Endothelial cell of umbilical vein (primary cell): Measurements from ENCODE around the gene CCS. TPM values are rescaled to one million over a fixed set of nuclear protein-coding genes. Genes with fewer than 3 reads are reported as not detected.

ENCODE experiments used
- BruUV-seq: library from RNA; stranded (reverse); fragments of 400-500 nt; replicated peaks from 2 replicates; lab custom pipeline; 2021; lab: Mats Ljungman, UMichigan
- CTCF ChIA-PET: fragments of 300-600, 350-600 bp; sonication (Branson Sonifier 250); formaldehyde crosslinking; loops from one replicate; lab custom pipeline; 2021; ENCODE audit warnings: antibody characterized with exemption, inconsistent platforms; lab: Charles Lee
- POLR2A ChIA-PET: fragments of 300-600, 350-600 bp; sonication (Branson Sonifier 250); formaldehyde crosslinking; loops from one replicate; lab custom pipeline; 2021; ENCODE audit warnings: antibody characterized with exemption, inconsistent platforms; lab: Charles Lee
- DNase-seq: peaks from one replicate; pipeline ENCODE4 v3.0.0-alpha.2; 2011; ENCODE audit warnings: low read depth, low spot score
- FAIRE-seq: peaks from 2 replicates; lab custom pipeline; 2011; peaks lifted over from hg19 to GRCh38; lab: Jason Lieb, UNC
- H2AFZ ChIP-seq: 2 replicates; pipeline ENCODE4 v1.6.0; 2012; ENCODE audit warnings: low read depth, low read length, control low read depth, inconsistent platforms
- H3K27ac ChIP-seq: 2 replicates; pipeline ENCODE4 v1.5.1; 2011; ENCODE audit warnings: low read depth, mild to moderate bottlenecking, control low read depth, low read length, moderate library complexity; ENCODE audit not compliant: insufficient read depth
- H3K27me3 ChIP-seq, 2 experiments: 2 replicates each; pipeline versions ENCODE4 v1.6.0 to v1.6.1; 2011; ENCODE audit warnings: low read length in 2 of 2, mixed read lengths in 1 of 2; ENCODE audit not compliant: control insufficient read depth in 2 of 2, insufficient read depth in 2 of 2
- H3K36me3 ChIP-seq, 2 experiments: 2 replicates in 1 of 2; 3 replicates in 1 of 2; pipeline ENCODE4 v1.5.1; 2011; ENCODE audit warnings: low read length in 2 of 2, mild to moderate bottlenecking in 1 of 2, moderate library complexity in 1 of 2; ENCODE audit not compliant: control insufficient read depth in 2 of 2, insufficient read depth in 2 of 2; ENCODE audit errors: extremely low read depth in 1 of 2
- H3K4me1 ChIP-seq: 3 replicates; pipeline ENCODE4 v1.5.1; 2011; ENCODE audit warnings: mild to moderate bottlenecking, low read length; ENCODE audit not compliant: control insufficient read depth, insufficient read depth; ENCODE audit errors: extremely low read depth
- H3K4me2 ChIP-seq: 2 replicates; pipeline ENCODE4 v1.6.1; 2011; ENCODE audit warnings: low read length, control low read depth, mixed read lengths; ENCODE audit not compliant: insufficient read depth
- H3K4me3 ChIP-seq, 3 experiments: fragments of 200-600 bp in 1 of 3; sonication (generic), shearing (Covaris generic) in 1 of 3; replicated peaks in 1 of 3; 2 replicates each; pipeline ENCODE4 v1.5.1; 2011 to 2016; ENCODE audit warnings: control low read depth in 3 of 3, low read length in 3 of 3, mild to moderate bottlenecking in 2 of 3, inconsistent platforms in 1 of 3, low read depth in 1 of 3, moderate library complexity in 1 of 3; ENCODE audit not compliant: insufficient read depth in 1 of 3
- H3K79me2 ChIP-seq: 2 replicates; pipeline ENCODE4 v1.6.0; 2012; ENCODE audit warnings: low read length, inconsistent platforms; ENCODE audit not compliant: control insufficient read depth, insufficient read depth
- H3K9ac ChIP-seq: replicated peaks from 2 replicates; pipeline ENCODE3; 2011; ENCODE audit warnings: low read length, control low read depth; ENCODE audit not compliant: insufficient read depth; ENCODE audit errors: extremely low read depth
- H3K9me1 ChIP-seq: replicated peaks from 3 replicates; pipeline ENCODE4 v1.6.0; 2011; ENCODE audit warnings: mild to moderate bottlenecking, low read length; ENCODE audit not compliant: control insufficient read depth, insufficient read depth; ENCODE audit errors: extremely low read depth
- H3K9me3 ChIP-seq: replicated peaks from 2 replicates; pipeline ENCODE4 v1.5.1; 2012; ENCODE audit warnings: low read length, inconsistent platforms; ENCODE audit not compliant: control insufficient read depth, insufficient read depth
- H4K20me1 ChIP-seq: replicated peaks from 2 replicates; pipeline ENCODE3; 2011; ENCODE audit warnings: mild to moderate bottlenecking, low read length; ENCODE audit not compliant: control insufficient read depth, insufficient read depth; ENCODE audit errors: extremely low read depth
- CTCF ChIP-seq, 2 donors: IDR thresholded peaks; 1 replicate in 1 of 2; 2 replicates in 1 of 2; pipeline ENCODE4 v1.5.1; 2011; ENCODE audit warnings: low read length in 2 of 2, mild to moderate bottlenecking in 2 of 2, moderate library complexity in 2 of 2, control low read depth in 1 of 2, inconsistent platforms in 1 of 2, low read depth in 1 of 2; ENCODE audit not compliant: insufficient read depth in 1 of 2; ENCODE audit errors: extremely low read depth in 1 of 2
- EZH2 ChIP-seq: IDR thresholded peaks from 2 replicates; pipeline ENCODE4 v1.6.1; 2012; ENCODE audit warnings: borderline replicate concordance, low read depth, mild to moderate bottlenecking, moderate library complexity, low read length, inconsistent platforms; ENCODE audit not compliant: severe bottlenecking
- FOS ChIP-seq: IDR thresholded peaks from 2 replicates; pipeline ENCODE4 v1.6.1; 2011; ENCODE audit warnings: mild to moderate bottlenecking, low read length, moderate library complexity, borderline replicate concordance; ENCODE audit not compliant: insufficient read depth
- GATA2 ChIP-seq: IDR thresholded peaks from 2 replicates; pipeline ENCODE4 v1.7.0; 2011; ENCODE audit warnings: low read depth, mild to moderate bottlenecking, moderate library complexity, mixed read lengths, low read length; ENCODE audit not compliant: insufficient read length, insufficient read depth
- JUN ChIP-seq: IDR thresholded peaks from 2 replicates; pipeline ENCODE4 v1.6.1; 2011; ENCODE audit warnings: borderline replicate concordance, low read depth; ENCODE audit not compliant: insufficient read length, insufficient read depth
- MAX ChIP-seq: IDR thresholded peaks from 2 replicates; pipeline ENCODE4 v1.6.1; 2011; ENCODE audit not compliant: insufficient read depth, insufficient read length
- MYC ChIP-seq: IDR thresholded peaks from one replicate; pipeline ENCODE4 v1.6.1; 2011; ENCODE audit warnings: mild to moderate bottlenecking, low read depth, low read length
- POLR2A ChIP-seq: IDR thresholded peaks from 2 replicates; pipeline ENCODE4 v1.6.1; 2012; ENCODE audit warnings: low read depth, mild to moderate bottlenecking, control low read depth, low read length
- POLR2AphosphoS5 ChIP-seq: IDR thresholded peaks from 2 replicates; pipeline ENCODE4 v1.6.1; 2012; ENCODE audit warnings: low read depth, mild to moderate bottlenecking, control low read depth, low read length, moderate library complexity; ENCODE audit not compliant: insufficient read depth
- dilution Hi-C: fragments of 300-500 bp; cut with MboI; formaldehyde crosslinking; loops from one replicate; pipeline ENCODE4 v1.15.0; 2019; ENCODE audit warnings: low sequenced_read_pairs; ENCODE audit not compliant: extremely low pct_ligation_motif_present
- intact Hi-C: fragments of 100-400 bp; cut with micrococcal nuclease; formaldehyde crosslinking; loops from one replicate; pipeline ENCODE4 v1.10.0; 2022
- polyA plus RNA-seq, 4 experiments: library from polyadenylated mRNA; depleted of rRNA in 3 of 4; stranded (reverse) in 3 of 4; unstranded in 1 of 4; fragments of >200 nt; gene quantifications; 2 replicates each; pipeline versions ENCODE4 v1.2.1 to v1.2.3, GENCODE V29; 2011 to 2012; ENCODE audit warnings: missing spikeins in 1 of 4
- total RNA-seq: library from RNA; stranded (reverse); gene quantifications from 2 replicates; pipeline ENCODE4 v1.2.3, GENCODE V29; 2021

CCS gene
- total and polyA plus RNA-seq, 2 donors (not counting 3 experiments of a cell fraction or from before 2014, with no cell fraction given) = 38.7 to 39.0 TPM

- no TSS peak for BruUV-seq
- no peak for DNase-seq
- Histone ChIP-seq H2AFZ (no peak overlapping the region), H3K79me2 (peaks cover 100% of the 10 kb centered on the region), H3K4me1 (no peaks in the 10 kb centered on the region), H3K36me3 (peaks cover 49 to 54% of the 10 kb centered on the region in 2 experiments), H4K20me1 (peaks cover 18% of the 10 kb centered on the region), H3K9ac (no peak overlapping the region), H3K4me2 (no peak overlapping the region), H3K27ac (no peak overlapping the region), H3K4me3 (no peak overlapping the region), H3K9me1 (no peaks in the 10 kb centered on the region), H3K27me3 (no peaks in the 10 kb centered on the region), H3K9me3 (no peaks in the 10 kb centered on the region)
- intact Hi-C loops (no loop called here), dilution Hi-C loops (no loop called here)
- TF ChIP-seq JUN = no peak
- TF ChIP-seq CTCF (IDR thresholded peaks at IDR 0.05; ENCODE audit: extremely low read depth in 1 of 2, insufficient read depth in 1 of 2, low read depth in 1 of 2, low read length in 2 of 2) = no peak
- no peak for TF ChIP-seq MAX
- TF ChIP-seq MYC = no peak
- TF ChIP-seq FOS = no peak
- no peak for TF ChIP-seq EZH2
- TF ChIP-seq GATA2 = no peak
- TF ChIP-seq POLR2AphosphoS5 = no peak
- no peak for TF ChIP-seq POLR2A
- POLR2A ChIA-PET = no interaction called here
- no peak for FAIRE-seq
- CTCF ChIA-PET = no interaction called here
These were observed 33.4 kb downstream of the CCS start for GRCh38 chr11:66626382-66626781.
